SK-N-SH (cell line): ENCODE results near the gene CTU1. TPM values are rescaled to one million over a fixed set of nuclear protein-coding genes. Genes with fewer than 3 reads are reported as not detected.
"Not testable (repeated sequence)": the region's sequence is repeated elsewhere in the genome, so short reads cannot be mapped to it uniquely, and the experiment has no call there.

Experiments
- CTCF ChIA-PET: fragments of 300-600, 350-600 bp; formaldehyde crosslinking; extraction: SDS; loops from one replicate; lab custom pipeline; 2021; lab: Yijun Ruan, JAX
- POLR2A ChIA-PET: fragments of 350-600 bp; sonication (Branson Sonifier 250); formaldehyde crosslinking; extraction: SDS; loops from one replicate; lab custom pipeline; 2020; ENCODE audit warnings: antibody characterized with exemption, inconsistent platforms; lab: Yijun Ruan, JAX
- DNase-seq: peaks from one replicate; pipeline ENCODE4 v3.0.0; 2012
- H2AFZ ChIP-seq: fragments of 200-600 bp; sonication (generic); 2 replicates; pipeline ENCODE4 v1.8.1; 2016; ENCODE audit warnings: antibody characterized with exemption, mild to moderate bottlenecking, low read depth
- H3F3A ChIP-seq: fragments of 200-600 bp; sonication (generic); replicated peaks from 2 replicates; pipeline ENCODE3; 2016; ENCODE audit warnings: antibody characterized with exemption, mild to moderate bottlenecking; ENCODE audit not compliant: insufficient read depth
- H3K27ac ChIP-seq, 2 experiments: fragments of 200-500 bp in 1 of 2; fragments of 200-600 bp in 1 of 2; sonication (Bioruptor generic) in 1 of 2; sonication (generic), shearing (Covaris generic) in 1 of 2; 2 replicates each; pipeline versions ENCODE4 v1.5.1 to v1.6.1; 2014 to 2016; ENCODE audit warnings: low read depth in 2 of 2, inconsistent platforms in 1 of 2, low read length in 1 of 2, mild to moderate bottlenecking in 1 of 2, mixed read lengths in 1 of 2
- H3K27me3 ChIP-seq: fragments of 200-600 bp; sonication (generic), shearing (Covaris generic); 2 replicates; pipeline ENCODE4 v1.6.1; 2016; ENCODE audit warnings: mixed run types; ENCODE audit not compliant: insufficient read depth
- H3K36me3 ChIP-seq, 2 experiments: fragments of 200-500 bp in 1 of 2; fragments of 200-600 bp in 1 of 2; sonication (Bioruptor generic) in 1 of 2; sonication (generic) in 1 of 2; replicated peaks in 1 of 2; 2 replicates each; pipeline versions ENCODE3 to v1.5.1; 2014 to 2016; ENCODE audit warnings: low read length in 1 of 2, mild to moderate bottlenecking in 1 of 2; ENCODE audit not compliant: insufficient read depth in 2 of 2, control insufficient read depth in 1 of 2
- H3K4me1 ChIP-seq, 2 experiments: fragments of 200-500 bp in 1 of 2; fragments of 200-600 bp in 1 of 2; sonication (Bioruptor generic) in 1 of 2; sonication (generic), shearing (Covaris generic) in 1 of 2; 2 replicates each; pipeline versions ENCODE4 v1.5.1 to v1.6.1; 2014 to 2016; ENCODE audit warnings: low read depth in 1 of 2, low read length in 1 of 2, mixed run types in 1 of 2; ENCODE audit not compliant: insufficient read depth in 2 of 2, control insufficient read depth in 1 of 2
- H3K4me2 ChIP-seq: fragments of 200-600 bp; sonication (generic), shearing (Covaris generic); 2 replicates; pipeline ENCODE4 v1.6.1; 2017; ENCODE audit warnings: mixed run types
- H3K4me3 ChIP-seq, 2 experiments: fragments of 200-500 bp in 1 of 2; fragments of 200-600 bp in 1 of 2; sonication (Bioruptor generic) in 1 of 2; sonication (generic), shearing (Covaris generic) in 1 of 2; 2 replicates each; pipeline versions ENCODE4 v1.5.1 to v1.8.1; 2014 to 2016; ENCODE audit warnings: low read depth in 2 of 2, inconsistent platforms in 1 of 2, low read length in 1 of 2, mild to moderate bottlenecking in 1 of 2, mixed read lengths in 1 of 2, moderate library complexity in 1 of 2
- H3K79me2 ChIP-seq: fragments of 200-600 bp; sonication (generic); 2 replicates; pipeline ENCODE4 v1.8.1; 2017; ENCODE audit warnings: mild to moderate bottlenecking; ENCODE audit not compliant: insufficient read depth
- H3K9ac ChIP-seq: fragments of 200-600 bp; sonication (generic); 2 replicates; pipeline ENCODE4 v1.6.1; 2017; ENCODE audit warnings: mixed run types
- H3K9me2 ChIP-seq: fragments of 200-600 bp; sonication (generic); 2 replicates; pipeline ENCODE4 v1.6.1; 2017; ENCODE audit warnings: mixed run types
- H3K9me3 ChIP-seq: fragments of 200-600 bp; sonication (generic); 2 replicates; pipeline ENCODE4 v1.6.1; 2017; ENCODE audit warnings: mixed run types, mild to moderate bottlenecking, moderate library complexity
- H4K20me1 ChIP-seq: fragments of 200-600 bp; sonication (generic); 2 replicates; pipeline ENCODE4 v1.6.1; 2017; ENCODE audit warnings: mild to moderate bottlenecking, mixed run types; ENCODE audit not compliant: insufficient read depth
- EZH2phosphoT487 ChIP-seq: fragments of 200-600 bp; sonication (generic); IDR thresholded peaks from 2 replicates; pipeline ENCODE4 v1.6.1; 2017; ENCODE audit warnings: low read depth, mixed run types, mild to moderate bottlenecking, antibody characterized with exemption, moderate library complexity, borderline replicate concordance
- FOXJ3 ChIP-seq: sonication (generic); formaldehyde crosslinking; IDR thresholded peaks from 2 replicates; pipeline ENCODE4 v1.5.1; 2020; ENCODE audit warnings: mild to moderate bottlenecking, missing genetic modification reagents
- GATA2 ChIP-seq: sonication (generic); formaldehyde crosslinking; IDR thresholded peaks from 2 replicates; pipeline ENCODE4 v1.5.0; 2020; ENCODE audit warnings: mild to moderate bottlenecking, missing genetic modification reagents
- JUND ChIP-seq: IDR thresholded peaks from 2 replicates; pipeline ENCODE4 v1.4.0; 2012
- MXI1 ChIP-seq: IDR thresholded peaks from 2 replicates; pipeline ENCODE4 v1.6.1; 2012; ENCODE audit warnings: mild to moderate bottlenecking, low read depth, low read length, improper control_type of control experiment
- NRF1 ChIP-seq: IDR thresholded peaks from 2 replicates; pipeline ENCODE4 v1.6.1; 2012; ENCODE audit warnings: low read depth, mild to moderate bottlenecking, low read length
- POLR2AphosphoS5 ChIP-seq: IDR thresholded peaks from 2 replicates; pipeline ENCODE4 v1.6.1; 2012; ENCODE audit warnings: low read depth, low read length
- RCOR1 ChIP-seq: fragments of 150-350 bp; IDR thresholded peaks from 2 replicates; pipeline ENCODE4 v1.6.1; 2017; ENCODE audit warnings: antibody characterized with exemption, low read length
- RFX5 ChIP-seq: IDR thresholded peaks from 2 replicates; pipeline ENCODE4 v1.6.1; 2012; ENCODE audit warnings: mild to moderate bottlenecking, improper control_type of control experiment, low read length
- RXRA ChIP-seq: IDR thresholded peaks from 2 replicates; pipeline ENCODE4 v1.4.0; 2012; ENCODE audit warnings: low read depth, mild to moderate bottlenecking, borderline replicate concordance
- SMC3 ChIP-seq: IDR thresholded peaks from 2 replicates; pipeline ENCODE4 v1.6.1; 2012; ENCODE audit warnings: low read depth, low read length, improper control_type of control experiment
- ZBTB33 ChIP-seq: IDR thresholded peaks from 2 replicates; pipeline ENCODE4 v1.4.0; 2012; ENCODE audit warnings: low read depth, borderline replicate concordance
- WGBS: methylation state at CpG from one replicate; pipeline ENCODE4 v1.1.6; 2017; ENCODE audit warnings: low lambda C conversion rate; 5-methylcytosine and 5-hydroxymethylcytosine counted together
- polyA plus RNA-seq, 3 experiments: library from polyadenylated mRNA; depleted of rRNA; stranded (reverse); fragments of >200 nt; gene quantifications; 2 replicates each; pipeline ENCODE4 v1.2.3, GENCODE V29; 2012
- TF ChIP-seq, protein P1 (sequence below): IDR thresholded peaks from 2 replicates; pipeline ENCODE4 v1.4.0; 2012; ENCODE audit warnings: low read depth
- TF ChIP-seq, protein P2 (sequence below): IDR thresholded peaks from 2 replicates; pipeline ENCODE4 v1.4.0; 2012; ENCODE audit warnings: low read depth, borderline replicate concordance
- TF ChIP-seq, protein P3 (sequence below): fragments of 150-350 bp; IDR thresholded peaks from 2 replicates; pipeline ENCODE4 v1.6.1; 2016; ENCODE audit warnings: mild to moderate bottlenecking, low read depth, low read length
- TF ChIP-seq, protein P4 (sequence below): IDR thresholded peaks from 2 replicates; pipeline ENCODE4; 2012

Gene CTU1
- polyA plus RNA-seq, 1 of the 3 experiments (the other 2 are of a cell fraction), result 8.8 TPM

- H3K9me2 ChIP-seq, result no peaks in the 10 kb centered on the region
- DNase-seq, result no peak
- no peaks in the 10 kb centered on the region for H3K79me2 ChIP-seq
- H3K9ac ChIP-seq, result no peak overlapping the region
- peaks cover 61% of the 10 kb centered on the region for H3K27me3 ChIP-seq
- H3K4me2 ChIP-seq, result no peak overlapping the region
- ChIA-PET POLR2A (no interaction called here), CTCF (no interaction called here)
- no peaks in the 10 kb centered on the region for H4K20me1 ChIP-seq
- no peak overlapping the region for H2AFZ ChIP-seq
- TF ChIP-seq POLR2AphosphoS5 (no peak), ZBTB33 (no peak), MXI1 (no peak), RFX5 (no peak), JUND (no peak)
- TF ChIP-seq, protein P1, sequence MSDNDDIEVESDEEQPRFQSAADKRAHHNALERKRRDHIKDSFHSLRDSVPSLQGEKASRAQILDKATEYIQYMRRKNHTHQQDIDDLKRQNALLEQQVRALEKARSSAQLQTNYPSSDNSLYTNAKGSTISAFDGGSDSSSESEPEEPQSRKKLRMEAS, result no peak
- no peak overlapping the region for H3K27ac ChIP-seq
- H3F3A ChIP-seq, result no peaks in the 10 kb centered on the region
- H3K4me1 ChIP-seq, result no peaks in the 10 kb centered on the region
- no peak overlapping the region for H3K4me3 ChIP-seq
- 7% methylated on average over 3 of the region's 5 CpGs for WGBS
- H3K9me3 ChIP-seq, result no peaks in the 10 kb centered on the region
- H3K36me3 ChIP-seq, result no peaks in the 10 kb centered on the region
Measured at GRCh38 chr19:51143486-51143885, 35.3 kb upstream of the CTU1 start.

- H2AFZ ChIP-seq, H3K4me2 ChIP-seq, H4K20me1 ChIP-seq, H3K36me3 ChIP-seq, H3K4me3 ChIP-seq, H3K9me3 ChIP-seq, POLR2A ChIA-PET, CTCF ChIA-PET, H3K79me2 ChIP-seq, H3K9me2 ChIP-seq, H3K4me1 ChIP-seq, H3K27ac ChIP-seq, DNase-seq, H3F3A ChIP-seq, H3K9ac ChIP-seq: not testable (repeated sequence)
- 32% methylated on average over 5 of the region's 15 CpGs for WGBS
- H3K27me3 ChIP-seq, result peaks cover 65% of the 10 kb centered on the region
Measured at GRCh38 chr19:51142809-51143475, 34.7 kb upstream of the CTU1 start.

- 16% methylated on average over 12 of the region's 14 CpGs for WGBS
- Histone ChIP-seq H3K36me3 (no peaks in the 10 kb centered on the region), H3K27ac (no peak within 1 kb of the TSS), H3K4me3 (no peak within 1 kb of the TSS), H3K27me3 (peaks cover 65% of the 10 kb centered on the region), H3K4me1 (no peaks in the 10 kb centered on the region), H3K4me2 (no peak within 1 kb of the TSS), H3K79me2 (no peaks in the 10 kb centered on the region), H2AFZ (no peak within 1 kb of the TSS), H3K9me2 (no peaks in the 10 kb centered on the region), H3K9me3 (no peaks in the 10 kb centered on the region), H3K9ac (no peak within 1 kb of the TSS), H4K20me1 (no peaks in the 10 kb centered on the region), H3F3A (no peaks in the 10 kb centered on the region)
- POLR2A ChIA-PET, result no interaction called here
- no peak for DNase-seq
- CTCF ChIA-PET, result no interaction called here
- TF ChIP-seq SMC3, result no peak
- no peak for TF ChIP-seq EZH2phosphoT487
- TF ChIP-seq FOXJ3 (CRISPR knock-in tag), result no peak
- no peak for TF ChIP-seq RCOR1
- no peak for TF ChIP-seq GATA2 (CRISPR knock-in tag)
- TF ChIP-seq, protein P2, sequence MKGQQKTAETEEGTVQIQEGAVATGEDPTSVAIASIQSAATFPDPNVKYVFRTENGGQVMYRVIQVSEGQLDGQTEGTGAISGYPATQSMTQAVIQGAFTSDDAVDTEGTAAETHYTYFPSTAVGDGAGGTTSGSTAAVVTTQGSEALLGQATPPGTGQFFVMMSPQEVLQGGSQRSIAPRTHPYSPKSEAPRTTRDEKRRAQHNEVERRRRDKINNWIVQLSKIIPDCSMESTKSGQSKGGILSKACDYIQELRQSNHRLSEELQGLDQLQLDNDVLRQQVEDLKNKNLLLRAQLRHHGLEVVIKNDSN, result no peak
- TF ChIP-seq, protein P3, sequence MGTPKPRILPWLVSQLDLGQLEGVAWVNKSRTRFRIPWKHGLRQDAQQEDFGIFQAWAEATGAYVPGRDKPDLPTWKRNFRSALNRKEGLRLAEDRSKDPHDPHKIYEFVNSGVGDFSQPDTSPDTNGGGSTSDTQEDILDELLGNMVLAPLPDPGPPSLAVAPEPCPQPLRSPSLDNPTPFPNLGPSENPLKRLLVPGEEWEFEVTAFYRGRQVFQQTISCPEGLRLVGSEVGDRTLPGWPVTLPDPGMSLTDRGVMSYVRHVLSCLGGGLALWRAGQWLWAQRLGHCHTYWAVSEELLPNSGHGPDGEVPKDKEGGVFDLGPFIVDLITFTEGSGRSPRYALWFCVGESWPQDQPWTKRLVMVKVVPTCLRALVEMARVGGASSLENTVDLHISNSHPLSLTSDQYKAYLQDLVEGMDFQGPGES, result no peak
- no peak for TF ChIP-seq NRF1
- TF ChIP-seq, protein P1, result no peak
- TF ChIP-seq, protein P4, sequence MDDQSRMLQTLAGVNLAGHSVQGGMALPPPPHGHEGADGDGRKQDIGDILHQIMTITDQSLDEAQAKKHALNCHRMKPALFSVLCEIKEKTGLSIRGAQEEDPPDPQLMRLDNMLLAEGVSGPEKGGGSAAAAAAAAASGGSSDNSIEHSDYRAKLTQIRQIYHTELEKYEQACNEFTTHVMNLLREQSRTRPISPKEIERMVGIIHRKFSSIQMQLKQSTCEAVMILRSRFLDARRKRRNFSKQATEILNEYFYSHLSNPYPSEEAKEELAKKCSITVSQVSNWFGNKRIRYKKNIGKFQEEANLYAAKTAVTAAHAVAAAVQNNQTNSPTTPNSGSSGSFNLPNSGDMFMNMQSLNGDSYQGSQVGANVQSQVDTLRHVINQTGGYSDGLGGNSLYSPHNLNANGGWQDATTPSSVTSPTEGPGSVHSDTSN, result no peak
- TF ChIP-seq RXRA, result no peak
Measured at GRCh38 chr19:51142119-51142518, 33.9 kb upstream of the CTU1 start, which contains the start of gene SIGLEC7. TSS of gene SIGLEC7 (plus strand) at chr19:51142301. CDS start at chr19:51142370, 69 bp downstream.
